WTC11 (cell line): ENCODE data around the gene ATP6V0D1. TPM values are rescaled to one million over a fixed set of nuclear protein-coding genes. Genes with fewer than 3 reads are reported as not detected.

ENCODE experiments used
- ATAC-seq: fragments of 200-7000 bp; cut with Tn5 transposase; 2 replicates; pipeline ENCODE4 v1.10.0; 2021; ENCODE audit warnings: mild to moderate bottlenecking, moderate library complexity
- CTCF ChIA-PET: fragments of 300-600 bp; sonication (Branson Sonifier 250); formaldehyde crosslinking; loops from one replicate; lab custom pipeline; 2021; ENCODE audit warnings: antibody characterized with exemption; lab: Charles Lee
- POLR2A ChIA-PET: fragments of 350-600 bp; sonication (Branson Sonifier 250); formaldehyde crosslinking; loops from one replicate; lab custom pipeline; 2021; ENCODE audit warnings: antibody characterized with exemption; lab: Charles Lee
- DNase-seq: peaks from one replicate; pipeline ENCODE4 v3.0.0; 2021; ENCODE audit warnings: low spot score
- H3K27ac Mint-ChIP-seq: 2 replicates; pipeline ENCODE4 v1.8.0; 2021; ENCODE audit warnings: mixed read lengths
- H3K27me3 Mint-ChIP-seq: 2 replicates; pipeline ENCODE4 v1.8.0; 2021; ENCODE audit warnings: low read depth, mild to moderate bottlenecking, moderate library complexity, mixed read lengths
- H3K36me3 Mint-ChIP-seq: 2 replicates; pipeline ENCODE4 v1.8.0; 2021; ENCODE audit warnings: mixed read lengths
- H3K4me1 Mint-ChIP-seq: 2 replicates; pipeline ENCODE4 v1.8.0; 2022; ENCODE audit warnings: mixed read lengths
- H3K4me3 Mint-ChIP-seq: 2 replicates; pipeline ENCODE4 v1.8.0; 2021; ENCODE audit warnings: mild to moderate bottlenecking, moderate library complexity, mixed read lengths
- H3K9me3 Mint-ChIP-seq: 2 replicates; pipeline ENCODE4 v1.8.0; 2021; ENCODE audit warnings: mixed read lengths
- CREM ChIP-seq: sonication (generic); formaldehyde crosslinking; IDR thresholded peaks from 2 replicates; pipeline ENCODE4 v1.8.1; 2022; ENCODE audit warnings: mild to moderate bottlenecking, missing genetic modification reagents, moderate library complexity
- ELF4 ChIP-seq: sonication (generic); formaldehyde crosslinking; IDR thresholded peaks from 2 replicates; pipeline ENCODE4 v1.8.1; 2022; ENCODE audit warnings: low read depth, mild to moderate bottlenecking, moderate library complexity, missing genetic modification reagents
- ESRRA ChIP-seq: sonication (generic); formaldehyde crosslinking; IDR thresholded peaks from 2 replicates; pipeline ENCODE4 v1.8.1; 2022; ENCODE audit warnings: mild to moderate bottlenecking, missing genetic modification reagents, borderline replicate concordance
- FOXK1 ChIP-seq: sonication (generic); formaldehyde crosslinking; IDR thresholded peaks from 2 replicates; pipeline ENCODE4 v1.8.0; 2022; ENCODE audit warnings: mild to moderate bottlenecking, moderate library complexity, missing genetic modification reagents
- GABPB1 ChIP-seq: sonication (generic); formaldehyde crosslinking; IDR thresholded peaks from 2 replicates; pipeline ENCODE4 v1.8.1; 2023; ENCODE audit warnings: mild to moderate bottlenecking, missing genetic modification reagents
- OVOL2 ChIP-seq: fragments of 250-450 bp; sonication (Bioruptor Pico); IDR thresholded peaks from 2 replicates; pipeline ENCODE4 v1.9.0; 2021; ENCODE audit warnings: mild to moderate bottlenecking, borderline replicate concordance
- RELA ChIP-seq: sonication (generic); formaldehyde crosslinking; IDR thresholded peaks from 2 replicates; pipeline ENCODE4 v1.8.1; 2022; ENCODE audit warnings: missing genetic modification reagents, mild to moderate bottlenecking, borderline replicate concordance
- SMAD3 ChIP-seq: sonication (generic); formaldehyde crosslinking; IDR thresholded peaks from 2 replicates; pipeline ENCODE4 v1.8.0; 2022; ENCODE audit warnings: missing genetic modification reagents, mild to moderate bottlenecking, borderline replicate concordance
- SMAD4 ChIP-seq: sonication (generic); formaldehyde crosslinking; IDR thresholded peaks from 2 replicates; pipeline ENCODE4 v1.8.0; 2022; ENCODE audit warnings: mild to moderate bottlenecking, missing genetic modification reagents
- SOX15 ChIP-seq: fragments of 250-450 bp; sonication (Bioruptor Pico); IDR thresholded peaks from 2 replicates; pipeline ENCODE4 v1.9.0; 2021; ENCODE audit warnings: mild to moderate bottlenecking
- TEAD1 ChIP-seq: sonication (generic); formaldehyde crosslinking; IDR thresholded peaks from 2 replicates; pipeline ENCODE4 v1.8.0; 2022; ENCODE audit warnings: mild to moderate bottlenecking, missing genetic modification reagents
- TEAD4 ChIP-seq: sonication (generic); formaldehyde crosslinking; IDR thresholded peaks from 2 replicates; pipeline ENCODE4 v1.8.0; 2022; ENCODE audit warnings: mild to moderate bottlenecking, missing genetic modification reagents
- ZNF396 ChIP-seq: fragments of 250-450 bp; sonication (Bioruptor Pico); IDR thresholded peaks from 2 replicates; pipeline ENCODE4 v1.8.0; 2021; ENCODE audit warnings: mild to moderate bottlenecking, moderate library complexity, borderline replicate concordance
- ZNF671 ChIP-seq: fragments of 250-450 bp; sonication (Bioruptor Pico); IDR thresholded peaks from 2 replicates; pipeline ENCODE4 v1.8.0; 2021; ENCODE audit warnings: mild to moderate bottlenecking
- total RNA-seq: library from RNA; stranded (reverse); gene quantifications from 3 replicates; pipeline ENCODE4 v1.2.3, GENCODE V29; 2021
- TF ChIP-seq, protein P1 (sequence below): sonication (generic); formaldehyde crosslinking; IDR thresholded peaks from 2 replicates; pipeline ENCODE4 v1.8.1; 2023; ENCODE audit warnings: mild to moderate bottlenecking, moderate library complexity, missing genetic modification reagents
- TF ChIP-seq, protein P2 (sequence below): fragments of 200-600 bp; IDR thresholded peaks from 2 replicates; pipeline ENCODE4 v1.8.0; 2022; ENCODE audit warnings: antibody characterized with exemption
- TF ChIP-seq, protein P3 (sequence below): sonication (generic); formaldehyde crosslinking; IDR thresholded peaks from 2 replicates; pipeline ENCODE4 v1.8.1; 2022; ENCODE audit warnings: mild to moderate bottlenecking, moderate library complexity, missing genetic modification reagents
- TF ChIP-seq, protein P4 (sequence below): sonication (generic); formaldehyde crosslinking; conservative IDR thresholded peaks from 2 replicates; pipeline ENCODE4 v1.8.1; 2023; ENCODE audit warnings: mild to moderate bottlenecking, low read depth, missing genetic modification reagents, moderate library complexity
- TF ChIP-seq, protein P5 (sequence below): sonication (generic); formaldehyde crosslinking; IDR thresholded peaks from 2 replicates; pipeline ENCODE4 v1.8.0; 2022; ENCODE audit warnings: mild to moderate bottlenecking, missing genetic modification reagents
- TF ChIP-seq, protein P6 (sequence below): sonication (generic); formaldehyde crosslinking; IDR thresholded peaks from 2 replicates; pipeline ENCODE4 v1.8.0; 2023; ENCODE audit warnings: missing genetic modification reagents

The ATP6V0D1 gene
- total RNA-seq, 1 experiment from 2014 or later = 44.1 TPM

DNA sequence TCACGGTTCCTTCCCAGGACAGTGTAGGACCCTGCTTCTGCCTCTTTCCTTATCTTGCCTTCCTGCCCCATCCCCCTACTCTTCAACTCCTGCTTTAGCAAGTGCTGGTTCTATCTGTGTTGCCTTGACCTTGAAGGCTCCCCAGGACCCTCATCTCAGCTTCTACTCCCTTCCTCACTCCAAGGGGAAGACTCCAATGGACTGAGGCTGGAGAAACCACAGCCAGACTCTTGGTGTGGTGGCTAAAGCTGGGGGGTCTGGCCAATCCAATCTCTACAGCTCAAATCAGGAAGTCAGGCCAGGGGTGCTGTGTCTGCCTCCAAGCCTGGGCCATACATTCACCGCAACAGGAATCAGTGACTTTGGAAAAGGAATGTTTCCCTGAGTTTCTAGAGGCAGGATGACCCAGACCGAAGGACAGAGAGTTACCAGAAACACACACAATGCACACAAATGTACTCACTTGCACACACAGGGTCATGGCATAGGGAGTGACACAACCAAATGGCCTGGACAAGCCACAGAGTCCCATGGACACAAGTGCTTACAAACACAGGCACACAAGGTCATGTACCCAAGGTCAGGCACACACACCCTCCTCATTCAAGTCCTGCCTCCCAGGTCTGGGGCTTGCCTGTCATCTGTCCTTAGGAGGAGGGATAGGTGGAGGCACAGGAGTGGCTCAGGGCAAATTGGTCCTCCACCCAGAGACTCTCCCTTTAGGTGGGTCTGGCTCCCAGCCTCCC, 51.7 kb downstream of the ATP6V0D1 start:
- peak overlapping the region; percentile 77 for H3K4me3 Mint-ChIP-seq
- TF ChIP-seq ELF4 = no peak
- TF ChIP-seq, protein P1, sequence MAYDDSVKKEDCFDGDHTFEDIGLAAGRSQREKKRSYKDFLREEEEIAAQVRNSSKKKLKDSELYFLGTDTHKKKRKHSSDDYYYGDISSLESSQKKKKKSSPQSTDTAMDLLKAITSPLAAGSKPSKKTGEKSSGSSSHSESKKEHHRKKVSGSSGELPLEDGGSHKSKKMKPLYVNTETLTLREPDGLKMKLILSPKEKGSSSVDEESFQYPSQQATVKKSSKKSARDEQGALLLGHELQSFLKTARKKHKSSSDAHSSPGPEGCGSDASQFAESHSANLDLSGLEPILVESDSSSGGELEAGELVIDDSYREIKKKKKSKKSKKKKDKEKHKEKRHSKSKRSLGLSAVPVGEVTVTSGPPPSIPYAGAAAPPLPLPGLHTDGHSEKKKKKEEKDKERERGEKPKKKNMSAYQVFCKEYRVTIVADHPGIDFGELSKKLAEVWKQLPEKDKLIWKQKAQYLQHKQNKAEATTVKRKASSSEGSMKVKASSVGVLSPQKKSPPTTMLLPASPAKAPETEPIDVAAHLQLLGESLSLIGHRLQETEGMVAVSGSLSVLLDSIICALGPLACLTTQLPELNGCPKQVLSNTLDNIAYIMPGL (CRISPR knock-in tag) = no peak
- peak; percentile 62; the same call in 1 of the 2 replicates for TF ChIP-seq ESRRA (CRISPR knock-in tag)
- 0 out of 2 replicates have a peak, but pooled peaks have one; percentile 46 for TF ChIP-seq GABPB1
- no peak for TF ChIP-seq RELA (CRISPR knock-in tag)
- ChIA-PET CTCF (interaction anchor here (0.6 to 10.4 kb wide), 21 partner anchors 9 to 468 kb away, joined by 3 to 234 read pairs (median 11); partner anchors contain the start of genes ATP6V0D1, CES3, LRRC36 and ZDHHC1), POLR2A (no interaction called here)
- no peak for DNase-seq
- no peak overlapping the region for H3K27ac Mint-ChIP-seq
- ATAC-seq = no peak
- H3K36me3 Mint-ChIP-seq = no peaks in the 10 kb centered on the region
- peaks cover 77% of the 10 kb centered on the region for H3K4me1 Mint-ChIP-seq
- H3K27me3 Mint-ChIP-seq = peaks cover 12% of the 10 kb centered on the region
- no peaks in the 10 kb centered on the region for H3K9me3 Mint-ChIP-seq

DNA sequence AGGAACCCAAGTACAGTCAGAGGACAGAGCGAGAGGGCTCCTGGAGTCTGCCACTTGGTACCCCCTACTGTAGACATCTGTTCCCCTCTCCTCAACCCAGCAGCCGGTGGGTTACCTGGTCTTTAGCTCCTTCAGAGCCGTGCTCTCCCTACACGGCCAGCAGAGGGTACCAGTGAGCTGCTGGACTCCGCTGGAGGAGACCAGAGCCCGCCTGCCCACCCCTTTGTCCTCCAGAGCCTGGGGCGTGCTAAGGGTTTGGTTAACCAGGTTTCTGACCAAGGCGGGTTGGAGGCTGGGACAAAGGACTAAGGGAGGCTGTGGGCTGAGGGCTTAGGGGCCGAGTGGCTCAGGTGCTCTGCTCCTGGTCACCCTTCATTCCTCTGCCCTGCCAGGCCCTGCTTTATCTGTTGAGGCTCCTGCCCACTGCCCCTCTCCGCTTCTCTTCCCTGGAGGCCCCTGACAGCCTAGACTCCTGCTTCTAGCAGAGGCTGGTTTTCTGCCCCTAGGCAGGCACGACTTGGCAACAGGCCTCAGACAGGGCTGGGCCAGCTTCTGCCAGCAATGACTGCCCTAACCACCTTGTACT, 52.7 kb downstream of the ATP6V0D1 start:
- DNase-seq (peak; percentile 91), ATAC-seq (peak; percentile 67)
- no peaks in the 10 kb centered on the region for H3K36me3 Mint-ChIP-seq
- no peak overlapping the region for H3K4me3 Mint-ChIP-seq
- H3K9me3 Mint-ChIP-seq = no peaks in the 10 kb centered on the region
- H3K27ac Mint-ChIP-seq = no peak overlapping the region
- H3K27me3 Mint-ChIP-seq = peaks cover 12% of the 10 kb centered on the region
- peaks cover 77% of the 10 kb centered on the region for H3K4me1 Mint-ChIP-seq
- CTCF ChIA-PET = interaction anchor here (0.6 to 10.4 kb wide), 47 partner anchors 8 to 500 kb away, joined by 3 to 234 read pairs (median 5); partner anchors contain the start of genes ATP6V0D1, CES3, ELMO3 and LRRC36
- POLR2A ChIA-PET = interaction anchor here (0.5 to 1.2 kb wide), 4 partner anchors 12 to 258 kb away, joined by 3 to 7 read pairs (median 4); partner anchors contain the start of genes NOL3 and ZDHHC1
- TF ChIP-seq SMAD4 (no peak), FOXK1 (CRISPR knock-in tag) (no peak), SMAD3 (no peak), GABPB1 (peak; percentile 53; the same call in 1 of the 2 replicates), ZNF396 (CRISPR knock-in tag) (no peak), SOX15 (CRISPR knock-in tag) (no peak), ZNF671 (CRISPR knock-in tag) (no peak), CREM (CRISPR knock-in tag) (no peak), TEAD1 (CRISPR knock-in tag) (no peak), RELA (CRISPR knock-in tag) (no peak), TEAD4 (CRISPR knock-in tag) (no peak), OVOL2 (CRISPR knock-in tag) (no peak), ESRRA (CRISPR knock-in tag) (no peak)
- TF ChIP-seq, protein P2, sequence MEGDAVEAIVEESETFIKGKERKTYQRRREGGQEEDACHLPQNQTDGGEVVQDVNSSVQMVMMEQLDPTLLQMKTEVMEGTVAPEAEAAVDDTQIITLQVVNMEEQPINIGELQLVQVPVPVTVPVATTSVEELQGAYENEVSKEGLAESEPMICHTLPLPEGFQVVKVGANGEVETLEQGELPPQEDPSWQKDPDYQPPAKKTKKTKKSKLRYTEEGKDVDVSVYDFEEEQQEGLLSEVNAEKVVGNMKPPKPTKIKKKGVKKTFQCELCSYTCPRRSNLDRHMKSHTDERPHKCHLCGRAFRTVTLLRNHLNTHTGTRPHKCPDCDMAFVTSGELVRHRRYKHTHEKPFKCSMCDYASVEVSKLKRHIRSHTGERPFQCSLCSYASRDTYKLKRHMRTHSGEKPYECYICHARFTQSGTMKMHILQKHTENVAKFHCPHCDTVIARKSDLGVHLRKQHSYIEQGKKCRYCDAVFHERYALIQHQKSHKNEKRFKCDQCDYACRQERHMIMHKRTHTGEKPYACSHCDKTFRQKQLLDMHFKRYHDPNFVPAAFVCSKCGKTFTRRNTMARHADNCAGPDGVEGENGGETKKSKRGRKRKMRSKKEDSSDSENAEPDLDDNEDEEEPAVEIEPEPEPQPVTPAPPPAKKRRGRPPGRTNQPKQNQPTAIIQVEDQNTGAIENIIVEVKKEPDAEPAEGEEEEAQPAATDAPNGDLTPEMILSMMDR = peak; percentile 80
- TF ChIP-seq, protein P3, sequence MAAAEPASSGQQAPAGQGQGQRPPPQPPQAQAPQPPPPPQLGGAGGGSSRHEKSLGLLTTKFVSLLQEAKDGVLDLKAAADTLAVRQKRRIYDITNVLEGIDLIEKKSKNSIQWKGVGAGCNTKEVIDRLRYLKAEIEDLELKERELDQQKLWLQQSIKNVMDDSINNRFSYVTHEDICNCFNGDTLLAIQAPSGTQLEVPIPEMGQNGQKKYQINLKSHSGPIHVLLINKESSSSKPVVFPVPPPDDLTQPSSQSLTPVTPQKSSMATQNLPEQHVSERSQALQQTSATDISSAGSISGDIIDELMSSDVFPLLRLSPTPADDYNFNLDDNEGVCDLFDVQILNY (CRISPR knock-in tag) = 0 out of 2 replicates have a peak, but pooled peaks have one; percentile 41
- TF ChIP-seq, protein P1 (CRISPR knock-in tag) = 0 out of 2 replicates have a peak, but pooled peaks have one; percentile 54
- TF ChIP-seq, protein P4, sequence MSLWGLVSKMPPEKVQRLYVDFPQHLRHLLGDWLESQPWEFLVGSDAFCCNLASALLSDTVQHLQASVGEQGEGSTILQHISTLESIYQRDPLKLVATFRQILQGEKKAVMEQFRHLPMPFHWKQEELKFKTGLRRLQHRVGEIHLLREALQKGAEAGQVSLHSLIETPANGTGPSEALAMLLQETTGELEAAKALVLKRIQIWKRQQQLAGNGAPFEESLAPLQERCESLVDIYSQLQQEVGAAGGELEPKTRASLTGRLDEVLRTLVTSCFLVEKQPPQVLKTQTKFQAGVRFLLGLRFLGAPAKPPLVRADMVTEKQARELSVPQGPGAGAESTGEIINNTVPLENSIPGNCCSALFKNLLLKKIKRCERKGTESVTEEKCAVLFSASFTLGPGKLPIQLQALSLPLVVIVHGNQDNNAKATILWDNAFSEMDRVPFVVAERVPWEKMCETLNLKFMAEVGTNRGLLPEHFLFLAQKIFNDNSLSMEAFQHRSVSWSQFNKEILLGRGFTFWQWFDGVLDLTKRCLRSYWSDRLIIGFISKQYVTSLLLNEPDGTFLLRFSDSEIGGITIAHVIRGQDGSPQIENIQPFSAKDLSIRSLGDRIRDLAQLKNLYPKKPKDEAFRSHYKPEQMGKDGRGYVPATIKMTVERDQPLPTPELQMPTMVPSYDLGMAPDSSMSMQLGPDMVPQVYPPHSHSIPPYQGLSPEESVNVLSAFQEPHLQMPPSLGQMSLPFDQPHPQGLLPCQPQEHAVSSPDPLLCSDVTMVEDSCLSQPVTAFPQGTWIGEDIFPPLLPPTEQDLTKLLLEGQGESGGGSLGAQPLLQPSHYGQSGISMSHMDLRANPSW (CRISPR knock-in tag) = no peak
- TF ChIP-seq, protein P5, sequence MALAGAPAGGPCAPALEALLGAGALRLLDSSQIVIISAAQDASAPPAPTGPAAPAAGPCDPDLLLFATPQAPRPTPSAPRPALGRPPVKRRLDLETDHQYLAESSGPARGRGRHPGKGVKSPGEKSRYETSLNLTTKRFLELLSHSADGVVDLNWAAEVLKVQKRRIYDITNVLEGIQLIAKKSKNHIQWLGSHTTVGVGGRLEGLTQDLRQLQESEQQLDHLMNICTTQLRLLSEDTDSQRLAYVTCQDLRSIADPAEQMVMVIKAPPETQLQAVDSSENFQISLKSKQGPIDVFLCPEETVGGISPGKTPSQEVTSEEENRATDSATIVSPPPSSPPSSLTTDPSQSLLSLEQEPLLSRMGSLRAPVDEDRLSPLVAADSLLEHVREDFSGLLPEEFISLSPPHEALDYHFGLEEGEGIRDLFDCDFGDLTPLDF = no peak
- TF ChIP-seq, protein P6, sequence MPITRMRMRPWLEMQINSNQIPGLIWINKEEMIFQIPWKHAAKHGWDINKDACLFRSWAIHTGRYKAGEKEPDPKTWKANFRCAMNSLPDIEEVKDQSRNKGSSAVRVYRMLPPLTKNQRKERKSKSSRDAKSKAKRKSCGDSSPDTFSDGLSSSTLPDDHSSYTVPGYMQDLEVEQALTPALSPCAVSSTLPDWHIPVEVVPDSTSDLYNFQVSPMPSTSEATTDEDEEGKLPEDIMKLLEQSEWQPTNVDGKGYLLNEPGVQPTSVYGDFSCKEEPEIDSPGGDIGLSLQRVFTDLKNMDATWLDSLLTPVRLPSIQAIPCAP (CRISPR knock-in tag) = no peak
- TF ChIP-seq, all 79 proteins: peak for 4
